GM15510 (cell line): ENCODE measurements around the gene B4GALNT1.
A peak's percentile ranks its signal among the peaks of the same experiment; 100 is the strongest.

ENCODE experiments used
- POLR2A ChIP-seq: IDR thresholded peaks from 3 replicates; pipeline ENCODE4 v1.6.1; 2011; ENCODE audit warnings: borderline replicate concordance; ENCODE audit not compliant: insufficient read length; ENCODE audit errors: extremely low read depth

The B4GALNT1 gene

GRCh38 chr12:57603324-57603723 is 29.7 kb downstream of the B4GALNT1 start:
- no peak for TF ChIP-seq POLR2A

- TF ChIP-seq POLR2A = no peak
These were observed 30.5 kb downstream of the B4GALNT1 start for GRCh38 chr12:57602544-57602943.

- TF ChIP-seq POLR2A = no peak
These were observed 32.6 kb downstream of the B4GALNT1 start for GRCh38 chr12:57600395-57600794.

GRCh38 chr12:57593187-57593586 is 39.8 kb downstream of the B4GALNT1 start:
- TF ChIP-seq POLR2A = no peak

- TF ChIP-seq POLR2A = no peak
These were observed 40.3 kb downstream of the B4GALNT1 start for GRCh38 chr12:57592551-57593165.

GRCh38 chr12:57591782-57592325 is 41.1 kb downstream of the B4GALNT1 start:
- TF ChIP-seq POLR2A = no peak

- TF ChIP-seq POLR2A = peak; percentile 86
These were observed 41.9 kb downstream of the B4GALNT1 start, which contains the start of gene PIP4K2C for GRCh38 chr12:57590864-57591781. TSS of gene PIP4K2C (plus strand) at chr12:57591192. CDS start at chr12:57591290, 98 bp downstream.

- no peak for TF ChIP-seq POLR2A
These were observed 42.5 kb downstream of the B4GALNT1 start for GRCh38 chr12:57590479-57590863.

GRCh38 chr12:57586832-57587429 is 46.1 kb downstream of the B4GALNT1 start:
- TF ChIP-seq POLR2A = no peak

- TF ChIP-seq POLR2A = no peak
These were observed 46.9 kb downstream of the B4GALNT1 start for GRCh38 chr12:57586128-57586527.

GRCh38 chr12:57585156-57585555 is 47.8 kb downstream of the B4GALNT1 start:
- TF ChIP-seq POLR2A = no peak

GRCh38 chr12:57584690-57585089 is 48.3 kb downstream of the B4GALNT1 start:
- TF ChIP-seq POLR2A = no peak

- no peak for TF ChIP-seq POLR2A
These were observed 49.0 kb downstream of the B4GALNT1 start for GRCh38 chr12:57584050-57584449.

GRCh38 chr12:57583008-57583831 is 49.8 kb downstream of the B4GALNT1 start:
- no peak for TF ChIP-seq POLR2A

- no peak for TF ChIP-seq POLR2A
These were observed 50.6 kb downstream of the B4GALNT1 start for GRCh38 chr12:57582440-57582839.

GRCh38 chr12:57581802-57582201 is 51.2 kb downstream of the B4GALNT1 start:
- TF ChIP-seq POLR2A = no peak
